HFF-Myc (cell line): ENCODE results near the gene CSMD2.

ENCODE experiments used
- DNase-seq: peaks from one replicate; pipeline ENCODE4 v3.0.0-alpha.2; 2011; ENCODE audit warnings: low read depth; ENCODE audit errors: extremely low read depth
- H3K4me3 ChIP-seq: replicated peaks from 2 replicates; pipeline ENCODE4 v1.5.1; 2011; ENCODE audit warnings: low read depth, mild to moderate bottlenecking, control low read depth, low read length
- CTCF ChIP-seq: IDR thresholded peaks from 2 replicates; pipeline ENCODE4 v1.5.1; 2012; ENCODE audit warnings: mild to moderate bottlenecking, low read depth, low read length, control low read depth; ENCODE audit errors: missing control alignments

The CSMD2 gene

GRCh38 chr1:33655496-33655895, 509.5 kb downstream of the CSMD2 start:
- H3K4me3 ChIP-seq = no peak overlapping the region
- TF ChIP-seq CTCF = no peak
- no peak for DNase-seq

GRCh38 chr1:33654267-33654834, 510.7 kb downstream of the CSMD2 start:
- H3K4me3 ChIP-seq = no peak overlapping the region
- DNase-seq = no peak
- TF ChIP-seq CTCF = peak; percentile 47

GRCh38 chr1:33653226-33653625, 511.8 kb downstream of the CSMD2 start:
- no peak overlapping the region for H3K4me3 ChIP-seq
- TF ChIP-seq CTCF = no peak
- DNase-seq = no peak

- no peak overlapping the region for H3K4me3 ChIP-seq
- TF ChIP-seq CTCF = no peak
- no peak for DNase-seq
These were observed 514.3 kb downstream of the CSMD2 start for GRCh38 chr1:33650708-33651107.

GRCh38 chr1:33649759-33650158, 515.3 kb downstream of the CSMD2 start:
- no peak for TF ChIP-seq CTCF
- DNase-seq = no peak
- no peak overlapping the region for H3K4me3 ChIP-seq

GRCh38 chr1:33643216-33643615, 521.8 kb downstream of the CSMD2 start:
- no peak for TF ChIP-seq CTCF
- no peak overlapping the region for H3K4me3 ChIP-seq
- no peak for DNase-seq
